HPDE6-E6E7 (cell line): Measurements from ENCODE around the gene MAP3K9.
A peak's percentile ranks its signal among the peaks of the same experiment; 100 is the strongest.

Source experiments
- DNase-seq: peaks from one replicate; pipeline ENCODE4 v3.0.0; 2011; ENCODE audit warnings: missing footprints; ENCODE audit errors: extremely low spot score

The MAP3K9 gene

GRCh38 chr14:70785556-70785955, 23.8 kb downstream of the MAP3K9 start:
- DNase-seq, result peak; percentile 76

GRCh38 chr14:70784886-70785285, 24.4 kb downstream of the MAP3K9 start:
- no peak for DNase-seq

- peak; percentile 80 for DNase-seq
Measured at GRCh38 chr14:70782361-70782760, 27.0 kb downstream of the MAP3K9 start.

GRCh38 chr14:70780396-70781075, 28.8 kb downstream of the MAP3K9 start:
- no peak for DNase-seq

- no peak for DNase-seq
Measured at GRCh38 chr14:70779667-70780066, 29.6 kb downstream of the MAP3K9 start.

- DNase-seq, result no peak
Measured at GRCh38 chr14:70776197-70776596, 33.1 kb downstream of the MAP3K9 start.

- DNase-seq, result no peak
Measured at GRCh38 chr14:70773182-70773862, 36.0 kb downstream of the MAP3K9 start.

- no peak for DNase-seq
Measured at GRCh38 chr14:70771781-70772212, 37.5 kb downstream of the MAP3K9 start.

- DNase-seq, result peak; percentile 97
Measured at GRCh38 chr14:70770490-70770889, 38.8 kb downstream of the MAP3K9 start.

- DNase-seq, result no peak
Measured at GRCh38 chr14:70759398-70759797, 49.9 kb downstream of the MAP3K9 start.

GRCh38 chr14:70755655-70756054, 53.7 kb downstream of the MAP3K9 start:
- DNase-seq, result peak; percentile 73

GRCh38 chr14:70754991-70755390, 54.3 kb downstream of the MAP3K9 start:
- peak; percentile 51 for DNase-seq

- DNase-seq, result no peak
Measured at GRCh38 chr14:70753518-70753953, 55.8 kb downstream of the MAP3K9 start.

GRCh38 chr14:70748422-70748821, 60.9 kb downstream of the MAP3K9 start:
- no peak for DNase-seq

- DNase-seq, result no peak
Measured at GRCh38 chr14:70744641-70745040, 64.7 kb downstream of the MAP3K9 start.

- DNase-seq, result no peak
Measured at GRCh38 chr14:70742316-70742715, 67.0 kb downstream of the MAP3K9 start.

GRCh38 chr14:70741482-70741881, 67.8 kb downstream of the MAP3K9 start:
- no peak for DNase-seq

- DNase-seq, result no peak
Measured at GRCh38 chr14:70735043-70735442, 74.3 kb downstream of the MAP3K9 start.

- DNase-seq, result no peak
Measured at GRCh38 chr14:70731447-70732239, 77.7 kb downstream of the MAP3K9 start.

- DNase-seq, result no peak
Measured at GRCh38 chr14:70730393-70730792, 78.9 kb downstream of the MAP3K9 start.

GRCh38 chr14:70726651-70727375, 82.5 kb downstream of the MAP3K9 start:
- DNase-seq, result no peak

- DNase-seq, result no peak
Measured at GRCh38 chr14:70724944-70725343, 84.4 kb downstream of the MAP3K9 start.
